Upper lobe of left lung (tissue), 6 donors: ENCODE results near the gene LAMC1. TPM values are rescaled to one million over a fixed set of nuclear protein-coding genes. Genes with fewer than 3 reads are reported as not detected.
A peak's percentile ranks its signal among the peaks of the same experiment; 100 is the strongest.

ENCODE experiments used
- ATAC-seq, 2 donors: fragments of 200-7000 bp; cut with Tn5 transposase; one replicate each; pipeline ENCODE4 v1.9.1; 2022; ENCODE audit warnings: mild to moderate bottlenecking in 2 of 2, moderate library complexity in 2 of 2; ENCODE audit not compliant: low FRiP score in 2 of 2
- DNase-seq, 2 donors: peaks; one replicate each; pipeline ENCODE4 v3.0.0-alpha.2; 2019 to 2020
- H3K27ac ChIP-seq, 4 donors: fragments of 200-600 bp; sonication (generic); one replicate each; pipeline ENCODE4 v1.5.1; 2016 to 2019
- H3K27me3 ChIP-seq, 4 donors: fragments of 200-600 bp; sonication (generic); one replicate each; pipeline ENCODE4 v1.5.1; 2017 to 2019
- H3K36me3 ChIP-seq, 4 donors: fragments of 200-600 bp; sonication (generic); one replicate each; pipeline ENCODE4 v1.5.1; 2016 to 2019
- H3K4me1 ChIP-seq, 4 donors: fragments of 200-600 bp; sonication (generic); one replicate each; pipeline ENCODE4 v1.5.1; 2018 to 2019
- H3K4me3 ChIP-seq, 4 donors: fragments of 200-600 bp; sonication (generic); one replicate each; pipeline ENCODE4 v1.5.1; 2017 to 2019; ENCODE audit warnings: mild to moderate bottlenecking in 2 of 4, moderate library complexity in 1 of 4
- H3K9me3 ChIP-seq, 4 donors: fragments of 200-600 bp; sonication (generic); one replicate each; pipeline ENCODE4 v1.5.1; 2018 to 2019
- EP300 ChIP-seq, 4 donors: sonication (generic); formaldehyde crosslinking; IDR thresholded peaks; one replicate each; pipeline ENCODE4 v1.5.1; 2017; ENCODE audit warnings: antibody characterized with exemption in 4 of 4, control low read depth in 2 of 4
- POLR2A ChIP-seq, 4 donors: fragments of 450-650 bp; IDR thresholded peaks; one replicate each; pipeline ENCODE4 v1.5.1; 2016 to 2017; ENCODE audit warnings: antibody characterized with exemption in 4 of 4, mild to moderate bottlenecking in 2 of 4
- POLR2AphosphoS5 ChIP-seq, 2 donors: sonication (generic); formaldehyde crosslinking; IDR thresholded peaks; one replicate each; pipeline ENCODE4 v1.5.1; 2017; ENCODE audit warnings: antibody characterized with exemption in 2 of 2
- WGBS, 2 donors: methylation state at CpG; one replicate each; pipeline ENCODE4 v1.1.5; 2017 to 2018; 5-methylcytosine and 5-hydroxymethylcytosine counted together
- total RNA-seq, 6 donors: library from RNA; depleted of rRNA in 4 of 6; stranded (reverse); fragments of >200 nt in 4 of 6; gene quantifications; one replicate each; pipeline versions ENCODE4 v1.1.0 to v1.2.1, GENCODE V29; 2016 to 2021
- TF ChIP-seq, protein P1 (sequence below), 6 experiments: fragments of 450-650 bp in 4 of 6; fragments of 200-600 bp in 2 of 6; sonication (generic) in 2 of 6; IDR thresholded peaks; one replicate each; pipeline ENCODE4 v1.5.1; 2016 to 2019; ENCODE audit warnings: antibody characterized with exemption in 6 of 6
- donor health status: DM: no; HTN: no; CAD: no; lungs with moderate emphysema.
- donor health status: DM: no; HTN: yes; CAD: no; lungs with severe emphysema.

The LAMC1 gene
- total RNA-seq, 6 donors from 2014 or later = 92.0 to 232 (median 134) TPM

DNA sequence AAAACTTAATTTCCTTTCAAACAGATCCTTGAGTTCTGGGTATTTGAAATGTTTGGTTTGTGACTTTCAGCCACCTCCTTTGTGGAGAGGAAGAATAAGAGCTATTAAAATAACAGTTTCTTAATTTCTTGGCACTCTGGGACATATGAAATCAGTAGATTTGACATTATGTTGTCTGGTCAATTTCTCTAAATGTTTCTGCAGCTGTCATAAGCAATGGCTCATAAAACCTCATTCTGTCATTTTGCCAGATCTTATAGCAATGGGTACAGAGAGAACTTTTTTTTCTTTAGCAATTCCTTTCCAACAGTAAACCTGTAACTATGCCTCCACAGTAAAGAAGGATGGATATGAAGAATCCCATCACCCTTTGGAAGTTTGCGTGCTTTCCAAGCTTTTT is 52.6 kb downstream of the LAMC1 start:
- DNase-seq (no peak), ATAC-seq (no peak)
- no peaks in the 10 kb centered on the region for H3K27me3 ChIP-seq
- no peak for TF ChIP-seq POLR2A (IDR thresholded peaks at IDR 0.05)
- no peak for TF ChIP-seq EP300 (IDR thresholded peaks at IDR 0.05)
- TF ChIP-seq, protein P1, sequence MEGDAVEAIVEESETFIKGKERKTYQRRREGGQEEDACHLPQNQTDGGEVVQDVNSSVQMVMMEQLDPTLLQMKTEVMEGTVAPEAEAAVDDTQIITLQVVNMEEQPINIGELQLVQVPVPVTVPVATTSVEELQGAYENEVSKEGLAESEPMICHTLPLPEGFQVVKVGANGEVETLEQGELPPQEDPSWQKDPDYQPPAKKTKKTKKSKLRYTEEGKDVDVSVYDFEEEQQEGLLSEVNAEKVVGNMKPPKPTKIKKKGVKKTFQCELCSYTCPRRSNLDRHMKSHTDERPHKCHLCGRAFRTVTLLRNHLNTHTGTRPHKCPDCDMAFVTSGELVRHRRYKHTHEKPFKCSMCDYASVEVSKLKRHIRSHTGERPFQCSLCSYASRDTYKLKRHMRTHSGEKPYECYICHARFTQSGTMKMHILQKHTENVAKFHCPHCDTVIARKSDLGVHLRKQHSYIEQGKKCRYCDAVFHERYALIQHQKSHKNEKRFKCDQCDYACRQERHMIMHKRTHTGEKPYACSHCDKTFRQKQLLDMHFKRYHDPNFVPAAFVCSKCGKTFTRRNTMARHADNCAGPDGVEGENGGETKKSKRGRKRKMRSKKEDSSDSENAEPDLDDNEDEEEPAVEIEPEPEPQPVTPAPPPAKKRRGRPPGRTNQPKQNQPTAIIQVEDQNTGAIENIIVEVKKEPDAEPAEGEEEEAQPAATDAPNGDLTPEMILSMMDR (IDR thresholded peaks at IDR 0.05) = no peak
- no peak for TF ChIP-seq POLR2AphosphoS5 (IDR thresholded peaks at IDR 0.05)
- H3K9me3 ChIP-seq = no peaks in the 10 kb centered on the region
- H3K4me3 ChIP-seq = no peak overlapping the region
- H3K4me1 ChIP-seq = peaks cover 30 to 59% (median 37%) of the 10 kb centered on the region in 4 donors
- 68 to 87% methylated on average over 1 of the region's 1 CpG for WGBS, 2 donors
- H3K36me3 ChIP-seq = no peaks in the 10 kb centered on the region
- no peak overlapping the region for H3K27ac ChIP-seq

DNA sequence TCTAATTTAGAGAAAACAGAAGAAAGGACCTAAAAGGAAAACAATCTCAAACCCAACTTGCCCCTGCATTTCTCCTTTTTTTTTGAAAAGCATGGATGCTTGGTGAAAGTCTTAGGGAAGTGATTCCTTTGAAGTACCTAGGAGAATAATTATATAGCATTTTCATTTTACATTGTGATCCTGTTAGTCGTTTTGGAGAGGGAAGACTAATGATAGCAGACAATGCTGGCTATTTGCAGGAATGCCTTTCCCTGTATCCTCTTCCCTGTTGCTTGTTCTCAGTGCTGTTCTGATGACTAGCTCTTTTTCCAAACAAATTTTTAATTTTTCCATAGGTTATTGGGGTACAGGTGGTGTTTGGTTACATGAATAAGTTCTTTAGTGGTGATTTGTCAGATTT is 53.9 kb downstream of the LAMC1 start:
- Histone ChIP-seq H3K4me1 (peaks cover 18 to 49% (median 30%) of the 10 kb centered on the region in 4 donors), H3K27ac (no peak overlapping the region), H3K27me3 (no peaks in the 10 kb centered on the region), H3K9me3 (no peaks in the 10 kb centered on the region), H3K36me3 (no peaks in the 10 kb centered on the region), H3K4me3 (no peak overlapping the region)
- ATAC-seq = no peak
- TF ChIP-seq EP300 (IDR thresholded peaks at IDR 0.05) (no peak), POLR2A (IDR thresholded peaks at IDR 0.05) (no peak), POLR2AphosphoS5 (IDR thresholded peaks at IDR 0.05) (no peak)
- TF ChIP-seq, protein P1 (IDR thresholded peaks at IDR 0.05) = no peak
- 39 to 41% methylated on average over 1 of the region's 1 CpG for WGBS, 2 donors
- no peak for DNase-seq

DNA sequence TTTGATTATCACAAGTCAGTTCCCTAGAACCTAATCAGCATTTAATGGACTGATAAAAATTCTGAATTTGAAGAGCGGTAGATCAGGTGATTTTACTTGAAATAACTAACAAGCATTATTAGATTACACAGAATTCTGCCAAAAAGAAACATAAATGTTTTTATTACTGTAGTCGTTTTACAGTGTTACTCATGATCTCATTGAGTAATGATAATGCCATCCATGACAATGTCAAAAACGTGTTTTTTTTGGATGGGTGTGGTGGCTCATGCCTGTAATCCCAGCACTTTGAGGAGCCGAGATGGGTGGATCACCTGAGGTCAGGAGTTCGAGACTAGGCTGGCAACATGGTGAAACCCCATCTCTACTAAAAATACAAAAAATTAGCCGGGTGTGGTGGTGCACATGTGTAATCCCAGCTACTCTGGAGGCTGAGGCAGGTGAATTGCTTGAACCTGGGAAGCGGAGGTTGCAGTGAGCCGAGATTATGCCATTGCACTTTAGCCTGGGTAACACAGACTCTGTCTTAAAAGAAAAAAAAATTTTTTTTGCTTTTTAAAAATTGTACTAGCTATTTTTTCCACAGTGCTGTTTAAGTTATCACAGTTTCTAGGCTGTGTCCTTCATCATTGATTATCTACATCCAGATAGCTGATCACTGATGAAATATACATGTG is 56.6 kb downstream of the LAMC1 start:
- H3K36me3 ChIP-seq = no peaks in the 10 kb centered on the region
- no peak for ATAC-seq
- no peak overlapping the region for H3K27ac ChIP-seq
- H3K9me3 ChIP-seq = no peaks in the 10 kb centered on the region
- TF ChIP-seq, protein P1 (IDR thresholded peaks at IDR 0.05) = no peak
- no peak for TF ChIP-seq POLR2AphosphoS5 (IDR thresholded peaks at IDR 0.05)
- TF ChIP-seq POLR2A (IDR thresholded peaks at IDR 0.05) = no peak
- 78 to 82% methylated on average over 8 of the region's 8 CpGs for WGBS, 2 donors
- H3K27me3 ChIP-seq = no peaks in the 10 kb centered on the region
- H3K4me3 ChIP-seq = no peak overlapping the region
- no peak for DNase-seq
- peaks cover 10 to 29% (median 17%) of the 10 kb centered on the region in 4 donors for H3K4me1 ChIP-seq

DNA sequence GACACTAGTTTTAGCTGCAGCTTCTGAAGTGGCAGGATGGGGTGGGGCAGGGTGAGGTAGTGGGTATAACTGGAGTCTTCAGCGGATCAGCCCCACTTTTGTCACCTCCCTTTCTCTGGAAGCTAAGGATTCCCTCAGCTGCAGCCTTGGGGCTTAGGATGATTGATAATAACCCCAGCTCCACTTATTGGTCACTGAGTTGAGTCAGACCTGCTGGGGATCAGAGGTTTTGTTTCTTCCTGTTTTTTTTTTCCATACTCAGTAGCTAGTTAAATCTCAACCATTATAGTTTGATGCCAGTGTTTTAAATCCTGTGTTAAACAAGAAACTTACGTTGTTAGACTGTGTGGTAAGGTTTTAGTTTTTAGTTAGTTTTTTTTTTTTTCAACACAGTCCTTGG is 57.2 kb downstream of the LAMC1 start:
- H3K27ac ChIP-seq = no peak overlapping the region
- H3K4me1 ChIP-seq = peaks cover 10 to 29% (median 17%) of the 10 kb centered on the region in 4 donors
- no peak overlapping the region for H3K4me3 ChIP-seq
- no peaks in the 10 kb centered on the region for H3K9me3 ChIP-seq
- TF ChIP-seq POLR2A (IDR thresholded peaks at IDR 0.05) (no peak), POLR2AphosphoS5 (IDR thresholded peaks at IDR 0.05) (no peak), EP300 (IDR thresholded peaks at IDR 0.05) (no peak)
- TF ChIP-seq, protein P1 (IDR thresholded peaks at IDR 0.05) = no peak
- ATAC-seq = peak in 1 of 2 donors; percentile 23
- 65 to 66% methylated on average over 2 of the region's 2 CpGs for WGBS, 2 donors
- no peak for DNase-seq
- H3K27me3 ChIP-seq = no peaks in the 10 kb centered on the region
- no peaks in the 10 kb centered on the region for H3K36me3 ChIP-seq
